Hematopoietic multipotent progenitor cell treated with erythropoietin and hydrocortisone succinate and interleukin-3 and kit ligand, for 17 days (in vitro differentiated cells): ENCODE data around the gene UST.
"Not testable (repeated sequence)": the region's sequence is repeated elsewhere in the genome, so short reads cannot be mapped to it uniquely, and the experiment has no call there.

ENCODE experiments used
- DNase-seq: peaks from one replicate; pipeline ENCODE4 v3.0.0-alpha.2; 2015; ENCODE audit warnings: low spot score

UST gene

DNA sequence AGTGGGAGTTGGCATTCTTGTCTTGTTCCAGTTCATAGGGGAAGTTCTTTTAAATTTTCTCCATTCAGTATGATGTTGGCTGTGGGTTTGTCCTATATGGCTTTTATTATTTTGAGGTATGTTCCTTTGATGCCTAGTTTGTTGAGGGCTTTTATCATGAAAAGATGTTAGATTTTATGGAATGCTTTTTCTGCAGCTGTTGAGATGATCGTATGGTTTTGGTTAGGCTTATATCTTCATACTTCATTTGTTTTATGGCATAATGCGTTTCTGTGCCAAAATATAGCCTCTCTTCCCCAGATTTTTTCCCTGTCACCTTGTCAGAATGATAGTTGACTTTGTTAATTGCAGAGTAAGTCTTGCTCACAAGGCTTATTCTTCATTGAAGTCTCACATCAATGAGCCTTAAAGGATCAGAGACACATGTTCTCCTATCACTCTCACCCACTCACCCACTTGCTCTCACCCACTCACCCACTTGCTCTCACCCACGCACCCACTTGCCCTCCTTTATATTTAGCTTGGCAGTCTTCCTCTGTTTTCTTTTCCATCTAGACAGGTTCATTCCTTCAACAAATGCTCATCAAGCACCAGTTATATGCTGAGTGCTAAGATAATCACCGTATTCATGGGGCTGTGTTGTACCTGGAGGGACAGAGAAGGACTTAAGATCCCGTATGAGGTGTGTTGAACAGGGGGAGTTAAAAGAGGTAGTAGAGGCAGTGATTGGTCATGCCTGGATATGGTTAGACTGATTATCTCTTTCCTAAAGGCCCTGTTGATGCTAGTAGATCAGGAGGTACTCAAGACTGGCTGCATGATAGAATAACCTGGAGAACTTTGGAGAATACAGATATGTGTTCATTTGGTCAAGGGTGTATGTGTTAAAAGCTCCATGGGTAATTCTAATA is 19.3 kb downstream of the UST start:
- DNase-seq, result no peak

DNA sequence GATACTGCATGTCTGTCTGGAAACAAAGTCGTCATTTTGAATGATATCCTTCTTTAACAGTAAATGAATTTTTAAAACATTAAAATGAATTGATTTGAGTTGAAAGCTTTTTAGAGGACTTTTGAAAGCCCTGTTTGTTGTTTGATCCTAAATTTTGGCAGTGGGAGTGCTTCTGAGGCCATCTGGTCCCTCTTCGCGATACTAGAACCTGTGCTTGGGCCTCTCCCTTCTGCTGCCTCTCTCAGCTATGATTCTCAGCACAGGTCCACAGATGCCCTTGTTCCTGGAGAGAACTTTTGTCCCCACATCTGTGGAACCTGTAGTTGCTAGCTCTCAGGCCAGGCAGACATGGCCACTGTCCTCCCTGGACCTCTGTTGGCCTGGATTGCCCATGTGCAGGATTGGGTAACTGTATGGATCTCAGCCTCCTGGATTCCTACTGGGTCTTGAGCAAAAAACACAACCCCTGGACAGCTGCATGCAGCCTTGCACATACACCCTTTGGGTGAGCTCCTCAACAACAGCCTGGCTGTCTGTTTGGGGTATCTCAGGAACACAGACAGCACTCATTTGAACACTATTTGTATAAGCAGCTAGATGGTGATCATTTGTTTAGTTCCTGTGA is 21.9 kb downstream of the UST start:
- DNase-seq, result no peak

DNA sequence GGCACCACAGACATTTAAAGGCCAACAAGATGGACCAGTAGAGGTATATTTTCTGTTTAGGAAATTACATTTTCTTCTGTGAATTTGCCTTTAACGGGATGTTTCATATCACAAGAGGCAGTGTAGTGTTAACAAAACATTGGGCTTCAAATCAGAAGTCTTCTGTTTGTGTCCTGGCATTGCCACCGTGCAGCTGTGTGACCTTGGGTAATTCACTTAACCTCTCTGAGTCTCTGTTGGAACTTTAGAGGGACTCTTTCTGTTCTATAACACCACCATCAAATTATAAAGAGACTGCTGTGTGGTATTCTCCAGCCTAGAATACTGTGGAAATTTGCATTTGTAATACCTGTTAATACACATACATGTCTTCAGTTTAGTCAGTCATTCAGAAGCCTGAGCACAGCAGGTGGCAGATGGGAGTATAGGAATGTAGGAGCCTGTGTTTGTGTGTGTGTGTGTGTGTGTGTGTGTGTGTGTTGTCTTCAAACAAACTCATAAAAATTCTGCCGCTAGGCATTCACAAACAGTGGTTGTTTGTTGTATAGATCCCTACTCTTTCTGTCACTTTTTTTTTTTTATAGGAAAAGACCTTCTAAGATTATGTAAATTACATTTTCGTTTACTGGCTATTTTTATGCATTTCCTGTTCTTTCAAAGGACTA is 22.6 kb downstream of the UST start:
- no peak for DNase-seq

DNA sequence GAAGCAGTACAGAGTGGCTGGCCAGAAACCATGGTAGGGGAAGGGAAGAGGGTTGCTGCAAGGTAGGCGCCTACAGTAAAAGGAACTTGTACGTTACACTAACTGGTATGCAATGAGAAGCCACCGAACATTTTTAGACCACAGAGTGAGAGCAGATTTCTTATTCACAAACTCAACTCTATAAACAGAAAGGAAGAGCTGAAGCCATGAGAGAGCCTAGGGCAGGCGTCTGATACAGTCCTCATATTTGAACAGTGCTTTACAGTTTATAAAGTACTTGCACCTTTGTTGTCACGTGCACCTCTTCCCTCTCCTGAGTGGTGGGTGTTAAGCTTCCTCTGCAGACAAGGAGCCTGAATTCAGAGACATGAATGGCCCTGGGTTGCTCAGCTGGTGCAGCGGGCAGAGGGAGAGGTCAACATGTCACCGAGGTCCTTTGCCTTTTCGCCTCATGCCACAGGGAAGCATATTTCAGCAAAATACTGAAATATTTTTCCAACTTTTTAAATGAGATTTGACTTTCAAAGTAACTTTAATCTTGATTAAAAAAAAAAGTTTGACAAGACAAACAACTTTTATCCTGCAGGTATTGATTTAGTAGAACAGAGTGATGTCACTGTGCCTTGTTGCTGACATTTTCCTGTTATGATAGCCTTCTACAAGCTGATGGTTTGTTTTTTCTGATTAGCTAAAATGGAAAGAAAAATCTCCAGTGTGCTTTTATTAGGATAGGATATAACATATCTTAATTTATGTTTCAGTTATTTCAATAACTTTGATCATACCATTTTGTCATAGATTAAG is 23.8 kb downstream of the UST start:
- DNase-seq, result no peak

DNA sequence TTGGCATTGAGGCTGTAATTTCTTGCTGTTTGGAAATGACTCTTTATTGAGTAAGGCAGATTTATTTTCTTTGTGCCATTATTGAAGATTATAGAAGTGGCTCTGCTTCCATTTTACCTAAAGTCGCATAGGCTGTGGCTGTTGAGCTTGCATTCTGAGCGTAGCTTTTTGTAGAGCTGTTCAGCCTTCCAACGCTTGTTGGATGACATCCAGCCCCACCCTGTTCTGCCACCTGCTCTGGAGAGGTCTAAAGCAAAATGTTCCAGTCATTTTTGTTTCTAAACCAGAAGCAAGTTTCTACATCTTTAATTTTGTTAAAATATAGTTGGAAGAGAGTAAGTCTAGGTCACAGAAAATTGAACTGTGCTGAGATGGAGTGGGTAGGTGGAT is 24.4 kb downstream of the UST start:
- DNase-seq, result no peak

DNA sequence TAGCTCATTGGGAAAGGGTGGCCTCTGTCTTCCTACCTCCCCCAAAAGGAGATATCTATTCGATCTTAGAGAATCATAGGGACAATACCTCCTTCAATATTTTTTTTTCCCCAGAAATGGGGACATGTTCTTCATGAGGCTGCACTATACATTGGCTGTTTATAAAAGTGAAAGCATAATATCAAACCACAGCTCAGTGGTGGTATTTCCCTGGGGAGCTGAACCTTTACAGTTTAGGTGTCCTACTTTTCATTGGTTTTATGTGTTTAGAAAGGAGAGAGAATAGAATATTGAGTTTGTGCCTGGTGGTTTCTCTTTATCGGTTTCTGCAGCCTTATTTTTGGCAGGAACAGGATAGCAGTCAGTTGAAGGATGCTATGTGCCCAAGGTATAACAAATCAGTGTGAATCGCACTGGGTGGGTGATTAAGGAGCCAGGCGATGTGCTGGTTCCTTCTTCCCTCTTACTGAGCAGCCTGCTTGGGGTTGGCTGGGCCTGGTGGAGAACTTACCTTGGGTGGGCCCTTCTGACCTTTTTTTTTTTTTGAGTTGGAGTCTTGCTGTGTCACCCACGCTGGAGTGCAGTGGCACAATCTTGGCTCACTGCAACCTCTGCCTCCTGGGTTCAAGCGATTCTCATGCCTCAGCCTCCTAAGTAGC is 25.2 kb downstream of the UST start:
- no peak for DNase-seq

DNA sequence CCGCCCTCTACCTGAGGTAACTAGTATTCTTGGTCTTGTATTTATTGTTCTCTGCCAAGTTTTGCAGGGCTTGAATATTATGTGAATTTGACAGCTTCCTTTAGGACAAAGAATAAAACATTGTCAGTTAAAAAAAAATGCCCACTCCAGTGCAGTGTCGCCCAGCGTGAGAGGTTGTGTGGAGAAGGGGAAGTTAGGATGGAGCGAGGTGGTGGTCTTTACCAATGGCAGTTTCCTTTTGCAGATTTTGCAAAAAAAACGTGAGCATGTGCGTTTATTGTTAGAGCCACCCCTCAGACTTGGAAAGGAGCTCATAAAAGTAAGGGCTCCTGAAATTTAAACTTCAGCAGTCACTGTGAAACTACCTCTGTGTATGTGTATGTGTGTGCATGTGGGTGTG is 28.3 kb downstream of the UST start:
- DNase-seq, result no peak

DNA sequence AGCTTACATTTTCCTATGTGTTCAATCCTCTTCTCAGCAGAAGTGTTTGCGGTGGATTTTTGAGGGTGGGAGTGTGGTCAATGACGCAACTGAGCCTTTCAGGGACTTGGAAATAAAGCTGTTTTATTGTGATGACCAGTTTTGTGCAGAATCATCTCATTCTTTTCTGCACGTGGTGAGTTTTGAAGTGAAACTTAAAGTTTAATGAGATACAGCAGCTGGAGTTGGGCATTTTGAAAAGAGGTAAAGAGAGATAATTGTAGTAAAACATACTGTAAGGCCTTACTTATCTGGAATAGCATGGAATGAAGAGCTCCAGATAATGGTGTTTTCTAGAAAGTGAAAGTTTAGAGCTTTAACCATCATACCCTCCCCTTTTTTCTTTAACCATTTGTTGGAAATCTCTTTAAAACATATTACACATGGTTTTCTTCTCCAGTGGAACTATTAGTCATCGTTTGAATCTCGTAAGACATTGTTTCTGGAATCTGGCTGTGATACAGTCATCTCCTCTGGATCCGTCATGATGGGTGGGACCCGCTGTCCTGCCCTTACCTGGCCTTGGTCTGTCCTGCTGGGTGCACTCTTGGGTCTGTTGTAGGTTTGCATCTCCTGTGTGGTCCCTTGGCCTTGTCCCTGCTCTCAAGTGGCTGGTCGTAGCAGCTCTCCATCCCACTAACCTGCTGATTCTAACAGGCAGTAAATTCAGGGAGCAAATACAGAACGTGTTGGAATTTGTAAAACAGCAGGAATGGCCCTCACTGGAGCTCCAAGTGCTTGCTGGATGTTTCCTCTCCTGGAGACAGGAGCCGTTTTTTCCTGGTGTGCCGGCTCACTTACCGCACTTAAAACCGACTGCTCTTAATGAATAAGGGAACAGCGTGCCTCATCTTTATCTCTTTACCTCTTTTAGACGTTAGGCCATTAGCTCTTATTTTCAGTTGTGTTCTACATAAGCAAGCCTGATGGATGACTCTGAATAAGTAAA is 29.8 kb downstream of the UST start:
- no peak for DNase-seq

DNA sequence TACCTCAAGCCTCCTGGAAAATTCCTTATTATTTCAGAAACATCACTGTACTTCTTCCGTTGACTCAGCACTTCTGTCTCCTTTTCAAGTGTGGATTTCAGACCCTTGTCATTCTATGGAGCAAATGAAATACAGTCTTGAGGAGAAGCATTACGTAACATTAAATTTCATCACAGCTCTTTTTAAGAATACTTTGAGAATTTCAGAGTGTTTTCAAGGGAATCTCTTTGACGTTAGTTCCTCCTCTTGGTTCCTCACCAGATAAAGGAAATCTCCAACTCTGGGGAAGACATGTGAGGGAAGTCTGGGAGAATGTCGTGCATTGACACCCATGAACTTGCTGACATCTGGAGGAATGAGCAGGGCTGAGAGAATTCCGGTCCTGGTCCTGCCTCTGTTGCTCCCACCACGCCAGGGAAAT is 32.3 kb downstream of the UST start:
- no peak for DNase-seq

DNA sequence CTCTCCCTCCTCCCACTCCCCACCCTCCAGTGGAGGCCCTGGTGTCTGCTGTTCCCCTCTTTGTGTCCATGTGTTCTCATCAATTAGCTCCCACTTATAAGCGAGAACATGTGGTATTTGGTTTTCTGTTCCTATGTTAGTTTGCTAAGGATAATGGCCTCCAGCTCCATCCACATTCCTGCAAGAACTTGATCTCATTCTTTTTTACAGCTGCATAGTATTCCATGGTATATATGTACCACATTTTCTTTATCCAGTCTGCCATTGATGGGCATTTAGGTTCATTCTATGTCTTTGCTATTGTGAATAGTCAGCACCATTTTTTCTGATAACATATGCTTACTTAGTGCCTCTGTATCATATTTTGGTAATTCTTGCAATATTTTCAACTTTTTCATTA is 33.6 kb downstream of the UST start:
- DNase-seq, result not testable (repeated sequence)

DNA sequence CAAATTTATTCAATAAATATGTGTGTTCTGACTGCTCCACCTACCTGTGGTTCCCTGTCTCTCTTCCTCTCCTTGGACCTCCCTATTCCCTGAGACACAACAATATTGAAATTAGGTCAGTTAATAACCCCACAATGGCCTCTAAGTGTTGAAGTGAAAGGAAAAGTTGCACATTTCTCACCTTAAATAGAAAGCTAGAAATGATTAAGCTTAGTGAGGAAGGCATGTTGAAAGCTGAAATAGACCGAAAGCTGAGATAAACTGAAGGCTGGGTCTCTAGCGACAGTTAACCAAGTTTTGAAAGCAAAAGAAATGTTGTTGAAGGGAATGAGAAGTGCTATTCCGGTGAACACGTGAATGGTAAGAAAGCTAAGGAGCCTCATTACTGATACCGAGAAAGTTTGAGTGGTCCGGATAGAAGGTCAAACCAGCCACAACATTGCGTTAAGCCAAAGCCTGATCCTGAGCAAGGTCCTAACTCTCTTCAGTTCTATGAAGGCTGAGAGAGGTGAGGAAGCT is 34.1 kb downstream of the UST start:
- no peak for DNase-seq

DNA sequence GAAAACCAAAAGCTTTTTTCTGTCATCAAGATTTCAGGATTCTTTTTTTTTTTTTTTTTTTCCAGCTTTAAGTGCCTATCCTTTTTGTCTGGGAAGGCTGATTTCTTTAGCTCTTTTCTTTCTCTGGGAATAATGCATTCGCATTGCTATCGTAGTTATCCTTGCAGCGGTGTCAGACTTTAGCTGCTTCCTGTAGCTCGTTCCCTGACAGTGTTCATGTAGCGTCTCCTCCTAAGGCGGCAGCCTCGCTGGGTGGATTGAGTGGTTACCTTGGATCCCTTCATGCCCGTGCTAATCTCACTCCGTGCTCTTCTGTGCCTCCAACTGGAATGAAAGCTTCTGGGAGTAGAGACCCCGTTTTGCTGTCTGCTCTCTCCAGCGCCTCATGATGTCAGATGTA is 43.1 kb downstream of the UST start:
- DNase-seq, result no peak

DNA sequence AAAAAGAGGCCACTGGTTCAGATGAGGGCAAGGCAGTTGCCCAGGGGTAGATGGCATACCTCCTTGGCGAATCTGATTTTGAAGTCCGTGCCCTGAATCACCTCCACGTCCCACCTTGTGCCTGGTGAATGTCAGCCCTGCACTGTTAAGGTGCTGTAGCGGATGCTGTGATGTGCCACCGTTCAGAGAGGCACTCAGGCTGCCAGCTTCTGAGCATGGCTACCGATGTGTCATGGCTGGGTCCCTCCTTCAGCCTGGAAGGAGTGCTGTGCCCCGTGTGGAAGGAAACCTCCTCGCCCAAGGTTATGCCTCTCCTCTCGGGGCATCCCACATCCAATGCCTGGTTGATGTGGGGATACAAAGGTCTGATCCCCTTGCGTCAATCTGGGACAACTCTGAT is 43.6 kb downstream of the UST start:
- DNase-seq, result no peak

DNA sequence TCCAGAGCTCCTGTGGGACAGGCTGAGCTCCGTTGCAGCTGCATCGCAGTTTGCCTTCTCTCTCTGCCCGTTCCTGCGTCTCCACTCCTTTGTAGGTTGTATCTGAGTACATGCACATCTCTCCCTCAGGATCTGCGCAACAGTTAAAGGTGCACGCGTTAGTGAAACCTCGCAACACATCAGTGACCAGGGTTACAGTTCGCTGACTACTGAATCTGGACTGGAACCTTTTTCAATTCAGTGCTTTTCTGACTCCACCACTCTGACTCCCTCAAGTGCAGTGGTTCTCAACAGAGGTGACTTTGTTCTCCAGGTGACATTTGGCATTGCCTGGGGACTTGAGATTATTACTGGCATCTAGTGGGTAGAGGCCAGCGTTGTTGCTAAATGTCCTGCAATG is 44.0 kb downstream of the UST start:
- DNase-seq, result no peak

DNA sequence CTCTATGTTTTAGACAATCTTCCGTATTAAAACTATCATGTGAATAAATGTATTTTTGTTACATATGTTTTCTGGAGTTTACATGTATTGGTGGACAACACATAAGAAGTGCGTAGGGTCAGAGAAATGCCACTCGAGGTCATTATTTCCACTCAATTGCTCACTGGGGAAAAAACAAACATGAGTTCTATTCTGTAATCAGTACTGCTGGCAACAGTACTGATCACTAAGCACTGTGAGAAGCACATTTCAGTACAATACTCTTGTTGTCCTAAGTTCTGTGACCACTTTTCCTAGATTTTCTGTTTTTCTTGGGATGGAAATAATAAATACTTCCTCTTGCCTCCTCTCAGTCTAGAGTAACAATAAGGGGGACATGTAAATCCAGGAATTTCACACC is 44.5 kb downstream of the UST start:
- no peak for DNase-seq

DNA sequence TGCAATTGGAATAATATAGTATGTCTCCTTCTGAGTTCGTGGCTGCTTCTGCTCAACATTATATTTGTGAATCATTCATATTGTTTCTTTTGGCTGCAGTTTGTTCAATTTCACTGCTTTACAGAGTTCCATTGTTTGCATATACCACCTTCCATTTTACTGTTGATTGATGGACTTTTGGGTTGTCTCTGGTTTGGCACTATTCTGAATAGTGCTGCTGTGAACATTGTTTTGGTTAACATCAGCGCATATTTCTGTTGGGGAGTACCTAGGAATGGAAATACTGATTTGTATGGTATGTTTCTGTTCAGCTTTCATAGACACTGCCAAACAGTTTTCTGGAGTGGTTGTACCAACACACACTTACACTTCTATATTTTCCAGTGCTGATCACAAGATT is 46.9 kb downstream of the UST start:
- DNase-seq, result no peak

DNA sequence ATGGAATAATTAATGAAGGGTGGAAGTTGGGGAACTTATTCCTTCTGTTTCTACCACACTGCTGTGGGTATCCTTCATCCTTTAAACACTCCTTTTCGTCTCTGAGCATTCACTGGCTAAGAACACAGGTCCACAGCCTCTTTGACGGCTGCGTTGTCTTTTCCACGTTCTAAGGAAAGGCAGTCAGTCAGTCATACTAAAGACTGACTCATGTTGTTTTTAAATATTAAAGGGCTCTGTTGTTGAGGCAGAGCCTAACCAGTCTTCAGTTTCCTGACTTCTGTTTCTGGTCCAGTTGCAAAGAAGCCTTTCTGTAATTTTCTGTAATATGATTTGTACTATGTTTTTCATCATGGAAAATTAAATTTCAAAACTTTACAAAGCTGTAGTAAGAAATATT is 48.0 kb downstream of the UST start:
- DNase-seq, result no peak

DNA sequence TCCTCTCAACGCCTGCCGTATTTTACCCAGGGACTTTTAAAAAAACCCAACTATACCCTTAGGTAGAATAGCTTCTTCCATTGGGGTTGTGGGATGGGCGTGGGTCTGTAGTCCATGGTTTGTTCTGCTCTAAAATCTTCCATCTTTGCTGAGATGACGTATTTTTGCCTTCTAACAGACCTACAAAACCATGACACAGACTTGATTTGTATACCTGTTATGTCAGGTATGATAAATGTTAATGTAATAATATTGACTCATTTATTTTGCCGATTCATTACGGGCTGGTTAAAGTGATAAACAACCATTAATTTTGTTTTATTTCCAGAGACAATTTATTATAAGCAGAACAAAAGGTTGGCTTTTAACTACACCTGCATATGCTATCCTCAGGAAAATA is 48.7 kb downstream of the UST start:
- no peak for DNase-seq

DNA sequence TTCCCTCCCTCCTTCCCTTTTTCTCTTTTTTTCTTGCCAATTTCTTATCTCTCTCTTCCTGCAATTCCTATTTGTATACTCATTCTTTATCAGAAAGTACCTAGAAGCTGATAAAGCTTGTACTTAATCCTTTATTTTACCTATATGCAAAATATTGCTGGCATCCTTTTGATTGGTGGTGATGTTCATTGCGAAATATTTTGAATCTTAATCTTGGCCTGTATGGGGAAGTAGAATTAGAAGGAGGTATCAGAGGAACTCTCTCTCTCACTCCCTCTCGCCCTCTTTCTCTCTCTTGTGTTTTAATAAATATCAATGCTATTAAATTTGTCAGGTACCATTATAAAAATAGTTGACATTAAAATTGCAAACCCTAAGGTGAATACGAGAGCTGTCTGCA is 52.8 kb downstream of the UST start:
- no peak for DNase-seq

DNA sequence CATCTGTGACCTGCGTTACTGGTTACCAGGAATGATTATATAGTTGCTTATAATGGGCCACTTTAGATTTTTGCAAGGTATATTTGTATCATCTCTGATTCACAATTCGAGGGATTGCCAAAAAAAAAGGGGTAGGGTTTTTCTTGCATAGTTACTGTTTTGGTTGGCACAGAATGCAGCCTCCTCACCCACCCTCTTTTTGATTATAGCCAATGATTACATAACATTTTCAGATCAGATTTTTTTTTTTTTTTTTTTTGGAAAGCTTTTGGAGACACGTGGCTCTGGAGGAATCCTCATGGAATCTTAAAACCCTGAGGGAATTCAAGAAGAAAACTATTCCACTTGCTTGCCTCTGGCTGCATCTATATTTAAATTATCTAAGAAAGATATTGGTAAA is 53.7 kb downstream of the UST start:
- DNase-seq, result no peak
